ENCODE data around the gene MLPH. TPM values are rescaled to one million over a fixed set of nuclear protein-coding genes. Genes with fewer than 3 reads are reported as not detected.
A peak's percentile ranks its signal among the peaks of the same experiment; 100 is the strongest.

Gene MLPH
- total and polyA plus RNA-seq, 2 of the 4 experiments (the other 2 are of a cell fraction) = 13.8 to 21.6 TPM

- dilution Hi-C loops (cut with HindIII; ENCODE audit: low sequenced_read_pairs, unreplicated experiment) (no loop called here), in situ Hi-C loops (cut with MboI; ENCODE audit: low sequenced_read_pairs) (no loop called here), intact Hi-C loops (cut with micrococcal nuclease) (no loop called here)
- peak overlapping the region; percentile 78 for H3K4ac ChIP-seq (ENCODE audit: low read depth, low read length)
- no peak overlapping the region for H3K4me3 ChIP-seq (ENCODE audit: insufficient read depth, low read depth, low read length)
- H2AFZ ChIP-seq (replicated peaks; ENCODE audit: low read length, poor library complexity) = peak overlapping the region; percentile 73
- H3K56ac ChIP-seq (ENCODE audit: extremely low read depth, insufficient read depth, low read length) = no peak overlapping the region
- H3K36me3 ChIP-seq (ENCODE audit: control insufficient read depth, insufficient read depth, low read length) = no peaks in the 10 kb centered on the region
- WGBS, 2 experiments (ENCODE audit: extremely low coverage in 2 of 2, insufficient read length in 1 of 2) = 20% methylated on average over 2 of the region's 11 CpGs; no CpG with 5 or more reads in 1 of the 2 experiments
- peak overlapping the region; percentile 98 for H2BK120ac ChIP-seq (ENCODE audit: low read depth, low read length)
- ChIA-PET CTCF (interaction anchor here (1.2 to 2.3 kb wide), 4 partner anchors 10 to 42 kb away, joined by 3 to 8 read pairs (median 6); partner anchors contain the start of gene COL6A3), POLR2A (ENCODE audit: unreplicated experiment) (interaction anchor here (0.5 to 1.3 kb wide), 5 partner anchors 10 to 289 kb away, joined by 3 to 4 read pairs (median 3); no protein-coding TSS in a partner anchor)
- peak overlapping the region; percentile 19 for H2AK9ac ChIP-seq (replicated peaks; ENCODE audit: low read depth, low read length, poor library complexity)
- H3K18ac ChIP-seq (ENCODE audit: low read depth, low read length) = peak overlapping the region; percentile 99
- peak overlapping the region; percentile 86; the same call in 1 of the 2 replicates for H2AK5ac ChIP-seq (ENCODE audit: low read depth, low read length)
- ATAC-seq (ENCODE audit: low read depth) = peak; percentile 88
- peak overlapping the region; percentile 27 for H3K27ac ChIP-seq (ENCODE audit: insufficient read depth, low read length)
- H3K23ac ChIP-seq (ENCODE audit: low read depth, low read length) = peak overlapping the region; percentile 2; the same call in 1 of the 2 replicates
- H3K9me3 ChIP-seq (ENCODE audit: control insufficient read depth, insufficient read depth, low read length) = no peaks in the 10 kb centered on the region
- H4K20me1 ChIP-seq (ENCODE audit: insufficient read depth, low read length) = no peaks in the 10 kb centered on the region
- H2BK15ac ChIP-seq (ENCODE audit: low read depth, low read length) = peak overlapping the region; percentile 96; the same call in 2 of the 3 replicates
- no peak overlapping the region for H3K9ac ChIP-seq (ENCODE audit: low read depth, low read length)
- H3K4me1 ChIP-seq (ENCODE audit: control insufficient read depth, insufficient read depth, low read length) = peaks cover 31% of the 10 kb centered on the region
- peak overlapping the region; percentile 98 for H2BK20ac ChIP-seq (ENCODE audit: low read depth, low read length)
- peak overlapping the region; percentile 91 for H2BK5ac ChIP-seq (ENCODE audit: low read depth, low read length, poor library complexity, severe bottlenecking)
- peaks cover 6 to 39% of the 10 kb centered on the region in 2 experiments; a peak in 3 of 4 replicates for H3K79me1 ChIP-seq (ENCODE audit: low read depth in 1 of 2, low read length in 2 of 2)
- peak overlapping the region; percentile 53; the same call in 1 of the 2 replicates for H3K14ac ChIP-seq (replicated peaks; ENCODE audit: low read depth, low read length)
- DNase-seq = peak; percentile 96
- BruUV-seq (replicated peaks) = no TSS peak
- peak overlapping the region; percentile 72 to 81; a peak in 3 of 4 replicates for H4K8ac ChIP-seq (ENCODE audit: low read depth in 2 of 2, low read length in 2 of 2)
- peak overlapping the region; percentile 83; the same call in 1 of the 2 replicates for H3K4me2 ChIP-seq (ENCODE audit: low read depth, low read length)
- no peak overlapping the region; the same call in 1 of the 2 replicates for H4K5ac ChIP-seq (ENCODE audit: low read depth, low read length)
- no peaks in the 10 kb centered on the region for H3K27me3 ChIP-seq (ENCODE audit: control insufficient read depth, insufficient read depth, low read length)
- TF ChIP-seq RCOR1 (IDR thresholded peaks at IDR 0.05; ENCODE audit: insufficient replicate concordance, low read length) (no peak), BHLHE40 (IDR thresholded peaks at IDR 0.05; ENCODE audit: low read depth, low read length) (0 out of 2 replicates have a peak, but pooled peaks have one; percentile 7), MAZ (IDR thresholded peaks at IDR 0.05; ENCODE audit: borderline replicate concordance, low read depth, low read length) (peak; percentile 87; the same call in 1 of the 2 replicates), FOS (IDR thresholded peaks at IDR 0.05; ENCODE audit: low read depth, low read length) (peak; percentile 74), RAD21 (IDR thresholded peaks at IDR 0.05; ENCODE audit: low read length) (0 out of 2 replicates have a peak, but pooled peaks have one; percentile 1), RFX5 (IDR thresholded peaks at IDR 0.05; ENCODE audit: low read depth, low read length) (no peak), POLR2A (IDR thresholded peaks at IDR 0.05; ENCODE audit: low read depth, low read length) (no peak), NFE2L2 (IDR thresholded peaks at IDR 0.05; ENCODE audit: low read depth, low read length) (no peak), CTCF (conservative IDR thresholded peaks at IDR 0.05; ENCODE audit: low read depth, low read length) (0 out of 2 replicates have a peak, but pooled peaks have one; percentile 13), CEBPB (IDR thresholded peaks at IDR 0.05; ENCODE audit: low read depth, low read length) (no peak), CHD1 (IDR thresholded peaks at IDR 0.05; ENCODE audit: low read depth, low read length) (no peak), MXI1 (IDR thresholded peaks at IDR 0.05; ENCODE audit: borderline replicate concordance, low read depth, low read length) (peak; percentile 85; the same call in 1 of the 2 replicates), USF2 (IDR thresholded peaks at IDR 0.05; ENCODE audit: low read depth, low read length) (peak; percentile 85), MAFK (IDR thresholded peaks at IDR 0.05; ENCODE audit: low read depth, low read length) (no peak), SMC3 (IDR thresholded peaks at IDR 0.05; ENCODE audit: low read depth, low read length) (0 out of 2 replicates have a peak, but pooled peaks have one; percentile 8)
- peak overlapping the region; percentile 91 for H4K91ac ChIP-seq (ENCODE audit: insufficient read depth, low read depth, low read length)
- peaks cover 39% of the 10 kb centered on the region for H3K9me1 ChIP-seq (ENCODE audit: insufficient read depth, low read length)
These were observed 30.7 kb upstream of the MLPH start for GRCh38 chr2:237456200-237456843.

All from IMR-90 (cell line).